ENCODE results near the gene MAML3. TPM values are rescaled to one million over a fixed set of nuclear protein-coding genes. Genes with fewer than 3 reads are reported as not detected.

Gene MAML3
- total and polyA plus RNA-seq, 2 donors: 4.3 to 5.2 TPM

DNA sequence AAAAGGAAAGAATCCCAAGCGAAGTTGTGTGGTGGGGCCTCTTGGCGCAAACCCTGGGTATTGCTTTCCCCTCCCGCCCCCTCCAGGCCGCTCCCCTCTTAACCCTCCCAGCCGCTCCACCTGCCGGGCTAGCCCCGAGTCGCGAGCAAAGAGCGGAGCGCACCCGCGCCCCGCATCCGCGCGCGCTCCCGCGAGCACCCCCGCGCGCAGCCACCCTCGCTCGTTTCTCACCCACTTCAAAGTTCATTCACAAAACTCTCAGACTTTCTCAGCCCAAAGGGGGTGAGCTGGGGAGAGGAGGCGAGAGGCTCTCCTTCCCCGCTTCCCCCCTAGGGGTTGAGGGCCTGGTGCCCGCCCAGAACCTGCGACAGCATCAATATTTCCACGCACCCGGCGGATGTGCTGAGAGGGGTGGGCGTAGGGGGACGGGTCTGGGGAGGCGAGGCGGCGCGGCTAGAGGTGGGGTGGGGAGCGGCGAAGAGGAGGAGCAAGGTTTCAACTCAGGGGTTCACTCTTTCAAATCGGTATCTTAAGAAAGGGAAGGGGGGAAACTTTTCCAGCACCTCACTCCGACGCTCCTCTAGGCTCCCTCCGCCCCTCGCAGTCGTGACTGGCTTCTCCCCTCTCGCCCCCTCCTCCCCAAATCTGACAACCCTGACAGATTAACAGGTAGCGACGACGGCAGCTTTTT, 1.8 kb downstream of the MAML3 start:
- Histone ChIP-seq H3K27me3 (ENCODE audit: control insufficient read depth in 2 of 2, insufficient read depth in 1 of 2, low read length in 1 of 2) (no peaks in the 10 kb centered on the region), H3K4me3 (ENCODE audit: low read length in 2 of 2) (peak overlapping the region; percentile 59 to 91), H3K36me3 (ENCODE audit: control insufficient read depth in 2 of 2, insufficient read depth in 2 of 2, low read length in 1 of 2) (no peaks in the 10 kb centered on the region), H3K4me1 (ENCODE audit: control insufficient read depth in 2 of 2, insufficient read depth in 2 of 2, low read length in 2 of 2) (peaks cover 13 to 34% of the 10 kb centered on the region in 2 donors), H3K27ac (ENCODE audit: low read depth in 1 of 2, low read length in 1 of 2) (peak overlapping the region; percentile 96 to 99), H3K9me3 (ENCODE audit: control insufficient read depth in 2 of 2, insufficient read depth in 1 of 2, low read length in 1 of 2) (no peaks in the 10 kb centered on the region)
- WGBS: under 1% methylated on average over 50 of the region's 50 CpGs
- DNase-seq (ENCODE audit: low read depth in 6 of 9, low spot score in 9 of 9): peak; percentile 77 to 97 (median 91)

DNA sequence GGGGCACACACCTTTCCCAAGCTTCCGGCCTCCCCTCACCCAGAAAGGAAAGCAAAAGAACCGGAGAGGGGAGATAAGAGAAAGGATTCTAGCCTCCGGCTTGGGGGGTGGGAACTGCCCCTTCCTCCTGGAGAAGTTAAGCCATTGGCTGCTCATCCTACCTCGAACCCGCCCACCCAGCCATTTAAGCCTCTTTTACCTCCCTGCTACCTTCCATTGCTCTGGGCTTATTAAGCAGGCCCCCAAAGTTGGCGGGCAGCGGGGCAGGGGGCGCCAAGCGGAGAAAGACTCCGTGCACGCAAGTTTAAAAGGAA, 2.3 kb downstream of the MAML3 start:
- 0% methylated on average over 11 of the region's 11 CpGs for WGBS
- peak overlapping the region; percentile 96 to 99 for H3K27ac ChIP-seq (ENCODE audit: low read depth in 1 of 2, low read length in 1 of 2)
- no peaks in the 10 kb centered on the region for H3K9me3 ChIP-seq (ENCODE audit: control insufficient read depth in 2 of 2, insufficient read depth in 1 of 2, low read length in 1 of 2)
- no peaks in the 10 kb centered on the region for H3K27me3 ChIP-seq (ENCODE audit: control insufficient read depth in 2 of 2, insufficient read depth in 1 of 2, low read length in 1 of 2)
- no peaks in the 10 kb centered on the region for H3K36me3 ChIP-seq (ENCODE audit: control insufficient read depth in 2 of 2, insufficient read depth in 2 of 2, low read length in 1 of 2)
- DNase-seq (ENCODE audit: low read depth in 6 of 9, low spot score in 9 of 9): peak in 8 of 9 donors; percentile 84 to 97 (median 87)
- peaks cover 8 to 29% of the 10 kb centered on the region in 2 donors for H3K4me1 ChIP-seq (ENCODE audit: control insufficient read depth in 2 of 2, insufficient read depth in 2 of 2, low read length in 2 of 2)
- H3K4me3 ChIP-seq (ENCODE audit: low read length in 2 of 2): peak overlapping the region; percentile 59 to 91

DNA sequence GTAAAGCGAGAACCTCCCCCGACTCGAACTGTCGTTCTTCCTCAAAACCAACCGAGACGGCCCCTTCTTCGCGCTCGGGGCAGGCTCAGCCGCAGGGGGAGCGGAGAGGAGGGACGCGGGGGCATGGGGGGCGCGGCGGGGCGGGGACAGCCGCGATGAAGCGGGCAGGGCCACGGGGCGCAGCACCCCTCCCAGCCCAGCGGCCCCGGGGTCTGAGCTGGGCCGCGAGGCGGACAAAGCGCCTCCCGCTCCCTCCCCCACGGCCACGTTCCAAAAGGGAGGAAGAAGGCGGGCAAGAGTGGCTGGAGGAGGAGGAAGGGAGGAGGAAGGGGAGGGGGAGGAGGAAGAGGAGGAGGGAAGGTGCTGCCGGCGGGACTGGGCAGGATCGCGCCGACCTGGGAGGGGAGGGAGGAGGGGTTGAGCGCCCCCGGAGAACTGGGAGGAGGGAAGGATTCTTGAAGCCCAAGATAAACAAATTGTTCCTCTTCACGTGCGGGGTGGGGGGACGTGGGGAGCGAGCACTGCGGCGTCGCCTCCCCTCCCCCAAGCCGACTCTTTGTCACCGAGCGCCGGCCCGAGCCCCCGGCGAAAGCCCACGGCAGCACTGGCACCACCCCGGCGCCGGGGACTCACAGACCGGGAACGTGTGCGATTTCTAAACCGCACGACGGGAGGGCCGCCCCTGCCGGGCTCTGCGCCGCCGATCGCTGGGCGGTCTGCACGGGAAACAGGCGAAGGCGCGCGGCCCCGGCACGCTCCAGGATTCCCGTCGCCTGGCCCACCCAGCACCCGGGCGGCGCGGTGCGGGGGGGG, 2.9 kb downstream of the MAML3 start:
- Histone ChIP-seq H3K4me1 (ENCODE audit: control insufficient read depth in 2 of 2, insufficient read depth in 2 of 2, low read length in 2 of 2) (peaks cover 4 to 23% of the 10 kb centered on the region in 2 donors), H3K36me3 (ENCODE audit: control insufficient read depth in 2 of 2, insufficient read depth in 2 of 2, low read length in 1 of 2) (no peaks in the 10 kb centered on the region), H3K9me3 (ENCODE audit: control insufficient read depth in 2 of 2, insufficient read depth in 1 of 2, low read length in 1 of 2) (no peaks in the 10 kb centered on the region), H3K27ac (ENCODE audit: low read depth in 1 of 2, low read length in 1 of 2) (peak overlapping the region; percentile 96 to 99), H3K27me3 (ENCODE audit: control insufficient read depth in 2 of 2, insufficient read depth in 1 of 2, low read length in 1 of 2) (no peaks in the 10 kb centered on the region), H3K4me3 (ENCODE audit: low read length in 2 of 2) (peak overlapping the region; percentile 59 to 91)
- DNase-seq (ENCODE audit: low read depth in 6 of 9, low spot score in 9 of 9): peak; percentile 55 to 97 (median 81)
- under 1% methylated on average over 84 of the region's 84 CpGs for WGBS

DNA sequence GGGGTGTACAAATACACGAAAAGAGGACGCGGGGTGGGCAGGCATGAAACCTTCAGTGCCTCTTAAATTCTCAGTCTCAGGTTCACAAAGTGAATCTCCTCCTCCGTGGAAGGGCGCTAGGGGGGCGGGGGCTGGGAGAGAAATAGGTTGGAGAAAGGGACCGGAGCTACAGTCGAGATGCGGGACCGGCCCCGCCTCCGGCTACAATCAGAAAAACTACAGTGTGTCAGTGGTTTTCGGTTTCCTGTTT, 3.4 kb downstream of the MAML3 start:
- H3K4me3 ChIP-seq (ENCODE audit: low read length in 2 of 2): peak overlapping the region; percentile 59 to 91
- H3K36me3 ChIP-seq (ENCODE audit: control insufficient read depth in 2 of 2, insufficient read depth in 2 of 2, low read length in 1 of 2): no peaks in the 10 kb centered on the region
- H3K4me1 ChIP-seq (ENCODE audit: control insufficient read depth in 2 of 2, insufficient read depth in 2 of 2, low read length in 2 of 2): peaks cover 4 to 18% of the 10 kb centered on the region in 2 donors
- whole genome bisulfite sequencing: under 1% methylated on average over 13 of the region's 13 CpGs
- H3K27ac ChIP-seq (ENCODE audit: low read depth in 1 of 2, low read length in 1 of 2): peak overlapping the region; percentile 96 to 99
- H3K9me3 ChIP-seq (ENCODE audit: control insufficient read depth in 2 of 2, insufficient read depth in 1 of 2, low read length in 1 of 2): no peaks in the 10 kb centered on the region
- DNase-seq (ENCODE audit: low read depth in 6 of 9, low spot score in 9 of 9): peak in 2 of 9 donors; percentile 67 to 86
- H3K27me3 ChIP-seq (ENCODE audit: control insufficient read depth in 2 of 2, insufficient read depth in 1 of 2, low read length in 1 of 2): no peaks in the 10 kb centered on the region

DNA sequence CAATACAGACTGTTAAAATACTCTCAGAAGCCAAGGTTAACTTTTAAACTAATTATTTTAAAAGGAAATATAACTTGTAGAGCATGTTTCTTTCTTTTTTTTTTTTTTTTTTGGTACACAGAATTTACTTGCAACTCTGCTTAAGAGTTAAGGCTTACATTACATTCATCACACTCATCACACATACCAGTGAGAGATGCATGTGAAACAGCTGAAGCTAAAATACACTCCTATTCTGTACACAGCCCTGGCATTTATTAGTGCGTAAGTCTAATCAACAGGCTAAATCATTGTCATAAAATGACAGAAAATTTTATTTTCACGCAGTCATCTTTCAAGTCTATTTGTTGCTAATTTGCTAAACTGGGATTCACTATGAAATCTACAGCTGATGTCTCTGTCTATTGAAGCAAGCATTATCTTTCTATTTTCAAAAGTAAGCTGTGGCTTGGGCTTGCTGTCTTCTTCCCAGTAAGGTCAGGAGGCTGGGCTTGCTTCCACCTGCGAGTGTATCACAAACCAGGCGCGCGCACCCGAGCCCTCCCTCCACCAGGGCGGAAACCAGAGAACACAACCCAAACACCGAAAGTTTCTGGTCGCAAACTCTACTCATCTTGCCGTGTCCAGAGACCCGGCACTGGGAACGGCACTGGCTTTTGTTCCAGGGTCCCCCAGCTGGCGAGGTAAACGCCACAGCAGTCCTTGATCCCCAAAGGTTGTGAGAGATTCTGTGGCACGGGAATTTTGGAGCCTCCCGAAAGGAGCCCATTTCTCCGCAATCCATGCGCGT, 3.9 kb downstream of the MAML3 start:
- 4% methylated on average over 20 of the region's 20 CpGs for WGBS
- Histone ChIP-seq H3K27me3 (ENCODE audit: control insufficient read depth in 2 of 2, insufficient read depth in 1 of 2, low read length in 1 of 2) (no peaks in the 10 kb centered on the region), H3K4me1 (ENCODE audit: control insufficient read depth in 2 of 2, insufficient read depth in 2 of 2, low read length in 2 of 2) (peaks cover 4 to 18% of the 10 kb centered on the region in 2 donors), H3K4me3 (ENCODE audit: low read length in 2 of 2) (peak overlapping the region; percentile 59 to 91), H3K27ac (ENCODE audit: low read depth in 1 of 2, low read length in 1 of 2) (peak overlapping the region; percentile 96 to 99), H3K36me3 (ENCODE audit: control insufficient read depth in 2 of 2, insufficient read depth in 2 of 2, low read length in 1 of 2) (no peaks in the 10 kb centered on the region), H3K9me3 (ENCODE audit: control insufficient read depth in 2 of 2, insufficient read depth in 1 of 2, low read length in 1 of 2) (no peaks in the 10 kb centered on the region)
- peak in 8 of 9 donors; percentile 61 to 92 (median 78) for DNase-seq (ENCODE audit: low read depth in 6 of 9, low spot score in 9 of 9)

DNA sequence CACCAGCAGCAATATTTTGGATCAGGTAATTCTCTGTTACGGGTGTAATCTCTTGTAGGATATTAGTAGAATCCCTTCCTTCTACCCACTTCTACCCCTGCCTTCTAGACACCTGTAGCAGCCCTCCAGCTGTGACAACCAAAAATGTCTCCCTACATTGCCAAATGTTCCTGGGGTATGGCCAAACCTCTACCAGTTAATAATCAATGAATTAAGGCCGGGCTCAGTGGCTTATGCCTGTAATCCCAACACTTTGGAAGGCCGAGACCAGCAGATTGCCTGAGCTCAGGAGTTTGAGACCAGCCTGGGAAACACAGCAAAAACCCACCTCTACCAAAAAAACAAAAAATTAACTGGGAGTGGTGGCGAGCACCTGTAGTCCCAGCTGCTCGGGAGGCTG, 9.9 kb downstream of the MAML3 start:
- H3K9me3 ChIP-seq (ENCODE audit: control insufficient read depth in 2 of 2, insufficient read depth in 1 of 2, low read length in 1 of 2): no peaks in the 10 kb centered on the region
- H3K36me3 ChIP-seq (ENCODE audit: control insufficient read depth in 2 of 2, insufficient read depth in 2 of 2, low read length in 1 of 2): no peaks in the 10 kb centered on the region
- no peaks in the 10 kb centered on the region for H3K27me3 ChIP-seq (ENCODE audit: control insufficient read depth in 2 of 2, insufficient read depth in 1 of 2, low read length in 1 of 2)
- 97% methylated on average over 5 of the region's 5 CpGs for WGBS
- no peak for DNase-seq (ENCODE audit: low read depth in 6 of 9, low spot score in 9 of 9)
- H3K4me1 ChIP-seq (ENCODE audit: control insufficient read depth in 2 of 2, insufficient read depth in 2 of 2, low read length in 2 of 2): peaks cover 4 to 43% of the 10 kb centered on the region in 2 donors
- peak overlapping the region in 1 of 2 donors; percentile 39 for H3K27ac ChIP-seq (ENCODE audit: low read depth in 1 of 2, low read length in 1 of 2)
- no peak overlapping the region for H3K4me3 ChIP-seq (ENCODE audit: low read length in 2 of 2)

DNA sequence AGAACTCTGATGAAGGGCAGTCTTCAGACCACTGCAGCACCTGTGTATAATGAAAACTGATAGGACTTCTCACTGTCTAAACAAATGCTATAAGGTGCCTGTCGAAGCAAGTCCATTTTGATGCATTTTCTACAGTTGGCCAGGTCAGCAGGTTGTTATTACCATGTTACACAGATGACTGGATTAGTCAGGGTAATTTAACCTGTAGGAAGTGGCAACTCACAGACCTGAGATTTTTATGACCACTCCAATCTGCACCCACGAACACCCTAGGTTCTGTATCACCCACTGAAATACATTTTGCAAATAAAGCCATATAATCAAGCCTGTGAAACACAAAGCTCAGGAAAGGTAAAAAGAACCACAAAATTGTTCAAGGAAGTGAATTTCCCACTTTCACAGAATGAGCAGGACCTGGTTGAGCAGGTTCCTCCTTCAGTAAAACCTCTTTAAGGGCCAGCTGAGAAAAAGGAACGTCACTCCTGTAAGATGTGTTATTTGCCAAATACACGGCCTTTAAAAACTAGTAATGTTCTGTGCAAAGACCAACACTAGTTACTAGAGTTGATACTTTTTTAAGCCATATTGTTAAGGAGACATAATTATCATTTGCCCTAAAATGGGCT, 12.7 kb downstream of the MAML3 start:
- no peak overlapping the region for H3K4me3 ChIP-seq (ENCODE audit: low read length in 2 of 2)
- no peaks in the 10 kb centered on the region for H3K27me3 ChIP-seq (ENCODE audit: control insufficient read depth in 2 of 2, insufficient read depth in 1 of 2, low read length in 1 of 2)
- peaks cover 4 to 35% of the 10 kb centered on the region in 2 donors for H3K4me1 ChIP-seq (ENCODE audit: control insufficient read depth in 2 of 2, insufficient read depth in 2 of 2, low read length in 2 of 2)
- no peak for DNase-seq (ENCODE audit: low read depth in 6 of 9, low spot score in 9 of 9)
- H3K36me3 ChIP-seq (ENCODE audit: control insufficient read depth in 2 of 2, insufficient read depth in 2 of 2, low read length in 1 of 2): no peaks in the 10 kb centered on the region
- WGBS: 51% methylated on average over 4 of the region's 4 CpGs
- H3K27ac ChIP-seq (ENCODE audit: low read depth in 1 of 2, low read length in 1 of 2): peak overlapping the region in 1 of 2 donors; percentile 28
- no peaks in the 10 kb centered on the region for H3K9me3 ChIP-seq (ENCODE audit: control insufficient read depth in 2 of 2, insufficient read depth in 1 of 2, low read length in 1 of 2)

DNA sequence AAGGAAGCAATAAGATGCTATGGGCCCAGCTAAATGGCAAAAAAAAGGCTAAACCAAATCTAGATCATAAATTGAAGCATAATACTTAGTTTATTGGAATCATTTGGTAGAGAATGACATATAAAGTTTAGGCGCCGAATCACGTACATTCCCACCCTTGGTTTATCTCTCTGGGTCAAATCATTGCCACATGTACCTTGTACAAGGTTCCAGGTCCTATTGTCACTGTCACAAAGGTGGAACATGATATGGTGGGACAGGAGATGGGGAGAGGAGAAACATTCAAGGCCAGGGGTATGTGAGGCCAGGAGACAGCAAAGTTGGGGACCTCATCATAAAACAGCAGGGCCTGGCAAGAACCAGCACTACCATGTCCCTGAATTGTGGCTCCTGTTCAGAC, 13.4 kb downstream of the MAML3 start:
- no peak overlapping the region for H3K27ac ChIP-seq (ENCODE audit: low read depth in 1 of 2, low read length in 1 of 2)
- no peaks in the 10 kb centered on the region for H3K36me3 ChIP-seq (ENCODE audit: control insufficient read depth in 2 of 2, insufficient read depth in 2 of 2, low read length in 1 of 2)
- DNase-seq (ENCODE audit: low read depth in 6 of 9, low spot score in 9 of 9): no peak
- no peak overlapping the region for H3K4me3 ChIP-seq (ENCODE audit: low read length in 2 of 2)
- no peaks in the 10 kb centered on the region for H3K9me3 ChIP-seq (ENCODE audit: control insufficient read depth in 2 of 2, insufficient read depth in 1 of 2, low read length in 1 of 2)
- WGBS: over 99% methylated on average over 3 of the region's 3 CpGs
- H3K27me3 ChIP-seq (ENCODE audit: control insufficient read depth in 2 of 2, insufficient read depth in 1 of 2, low read length in 1 of 2): no peaks in the 10 kb centered on the region
- H3K4me1 ChIP-seq (ENCODE audit: control insufficient read depth in 2 of 2, insufficient read depth in 2 of 2, low read length in 2 of 2): peaks cover 4 to 42% of the 10 kb centered on the region in 2 donors
